ENCODE data around the gene OR4F15. TPM values are rescaled to one million over a fixed set of nuclear protein-coding genes. Genes with fewer than 3 reads are reported as not detected.
"Not testable (repeated sequence)": the region's sequence is repeated elsewhere in the genome, so short reads cannot be mapped to it uniquely, and the experiment has no call there.

The OR4F15 gene, protein sequence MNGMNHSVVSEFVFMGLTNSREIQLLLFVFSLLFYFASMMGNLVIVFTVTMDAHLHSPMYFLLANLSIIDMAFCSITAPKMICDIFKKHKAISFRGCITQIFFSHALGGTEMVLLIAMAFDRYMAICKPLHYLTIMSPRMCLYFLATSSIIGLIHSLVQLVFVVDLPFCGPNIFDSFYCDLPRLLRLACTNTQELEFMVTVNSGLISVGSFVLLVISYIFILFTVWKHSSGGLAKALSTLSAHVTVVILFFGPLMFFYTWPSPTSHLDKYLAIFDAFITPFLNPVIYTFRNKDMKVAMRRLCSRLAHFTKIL
- under 1 TPM in 1 of 10 donors, not detected in 9; 0.10 TPM for polyA plus RNA-seq (ENCODE audit: insufficient read length in 10 of 10)
- long read RNA-seq, donor 1: 0 reads
- long read RNA-seq, donor 2: 0 reads
- long read RNA-seq, donor 3: 0 reads
- long read RNA-seq, donor 4: 0 reads
- long read RNA-seq, donor 5: 0 reads
- long read RNA-seq, donor 6: 0 reads
- long read RNA-seq, donor 7: 0 reads
- long read RNA-seq, donor 8: 0 reads
- long read RNA-seq, donor 9: 0 reads

DNA sequence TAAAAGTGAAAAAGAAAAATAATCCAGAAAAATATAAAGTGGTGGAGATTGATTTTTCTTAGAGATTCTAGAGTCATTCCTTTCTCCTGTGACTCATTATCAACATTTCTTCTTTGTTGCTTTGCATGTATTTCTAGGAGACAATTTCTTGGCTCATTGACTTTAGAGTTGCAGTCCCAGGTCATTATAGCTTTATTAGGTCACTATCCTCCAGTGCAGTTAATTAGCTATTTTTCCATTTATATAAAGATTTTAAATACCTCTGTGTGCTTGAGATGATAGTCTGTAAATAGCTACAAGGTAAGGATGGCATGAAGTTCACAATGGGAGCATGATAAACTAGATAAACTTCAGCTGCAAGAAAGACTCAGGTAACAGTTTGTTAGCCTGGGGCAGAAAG, at the start of gene OR4F15:
Gene OR4F15 (plus strand): TSS at position 301 of the 400 bp plus-strand sequence. CDS start 5,985 bp downstream, outside the sequence.
- no peak for DNase-seq

DNA sequence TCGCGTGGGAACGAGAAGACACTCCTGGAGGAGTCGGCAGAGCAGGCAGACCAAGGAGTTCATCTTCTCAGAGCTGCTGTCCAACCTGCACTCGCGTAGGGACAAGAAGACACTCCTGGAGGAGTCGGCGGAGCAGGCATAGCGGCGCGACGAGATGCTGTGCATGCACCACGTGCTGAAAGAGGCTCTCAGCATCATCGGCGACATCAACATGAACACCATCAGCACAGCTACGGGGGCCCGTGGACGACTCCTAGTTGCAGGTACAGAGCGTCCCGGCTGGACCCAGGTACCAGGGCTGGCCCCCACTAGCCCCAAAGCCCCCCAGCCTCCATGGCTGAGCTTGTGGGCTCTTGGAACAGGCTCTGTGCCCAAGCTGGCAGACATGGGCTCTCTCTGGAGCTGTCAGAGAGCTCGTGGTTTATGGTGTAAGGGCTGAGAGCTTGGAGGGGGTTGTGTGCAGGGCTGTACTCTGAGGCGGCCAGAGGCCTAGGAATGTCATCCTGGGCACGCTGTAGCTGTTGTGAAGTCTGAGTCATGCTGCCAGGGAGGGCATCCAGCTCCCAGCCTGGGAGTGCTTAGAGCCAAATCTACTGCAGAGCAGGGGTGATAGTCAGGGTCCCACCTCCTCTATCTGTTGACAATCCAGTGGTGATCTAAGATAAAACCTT, 47.2 kb upstream of the OR4F15 start:
- not testable (repeated sequence) for DNase-seq

DNA sequence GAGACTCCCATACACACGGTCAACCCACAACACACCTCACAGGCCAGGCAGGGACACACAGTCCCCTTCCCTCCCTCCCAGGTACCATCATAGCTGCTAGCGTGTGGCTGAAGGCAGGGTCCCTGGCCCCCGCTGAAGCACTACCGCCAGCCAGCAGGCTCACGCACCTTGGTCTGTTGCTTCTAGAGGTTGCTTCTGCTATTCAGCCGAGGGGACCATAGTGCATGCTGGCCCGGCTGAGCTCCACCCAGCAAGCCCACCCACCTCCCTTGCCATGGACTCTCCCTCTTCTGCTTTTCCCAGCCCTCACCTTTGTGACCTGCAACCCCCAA, 46.7 kb upstream of the OR4F15 start:
- not testable (repeated sequence) for DNase-seq

- no peak for DNase-seq
These were observed 46.1 kb upstream of the OR4F15 start for GRCh38 chr15:101765772-101766456.

- not testable (repeated sequence) for DNase-seq
These were observed 44.8 kb upstream of the OR4F15 start for GRCh38 chr15:101767083-101767640.

GRCh38 chr15:101772921-101773320, 39.1 kb upstream of the OR4F15 start:
- DNase-seq: no peak

GRCh38 chr15:101773496-101774100, 38.4 kb upstream of the OR4F15 start:
- DNase-seq: no peak

- no peak for DNase-seq
These were observed 36.9 kb upstream of the OR4F15 start for GRCh38 chr15:101775136-101775535.

DNA sequence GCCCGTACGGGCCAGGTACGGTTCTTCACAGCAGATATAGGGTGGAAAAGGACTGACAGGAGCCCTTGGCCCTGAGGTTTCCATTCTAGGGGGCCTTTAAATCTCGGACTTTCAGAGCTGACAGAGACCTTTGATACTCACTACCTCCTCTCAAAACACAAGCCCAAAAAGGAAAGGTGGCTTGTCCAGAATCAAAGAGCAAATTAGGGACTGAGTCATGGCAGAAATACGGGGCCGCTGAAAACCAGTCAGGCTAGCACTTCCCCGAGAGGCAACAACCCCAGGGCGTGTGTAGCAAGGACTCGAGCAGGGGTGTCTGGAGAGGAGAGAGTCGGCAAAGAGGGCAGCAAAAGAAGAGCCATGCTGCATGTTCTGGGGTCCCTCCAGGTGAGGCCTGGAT, 33.4 kb upstream of the OR4F15 start:
- DNase-seq: not testable (repeated sequence)

GRCh38 chr15:101780225-101780624, 31.8 kb upstream of the OR4F15 start:
- peak; percentile 0 to 22 (median 6) for DNase-seq

DNA sequence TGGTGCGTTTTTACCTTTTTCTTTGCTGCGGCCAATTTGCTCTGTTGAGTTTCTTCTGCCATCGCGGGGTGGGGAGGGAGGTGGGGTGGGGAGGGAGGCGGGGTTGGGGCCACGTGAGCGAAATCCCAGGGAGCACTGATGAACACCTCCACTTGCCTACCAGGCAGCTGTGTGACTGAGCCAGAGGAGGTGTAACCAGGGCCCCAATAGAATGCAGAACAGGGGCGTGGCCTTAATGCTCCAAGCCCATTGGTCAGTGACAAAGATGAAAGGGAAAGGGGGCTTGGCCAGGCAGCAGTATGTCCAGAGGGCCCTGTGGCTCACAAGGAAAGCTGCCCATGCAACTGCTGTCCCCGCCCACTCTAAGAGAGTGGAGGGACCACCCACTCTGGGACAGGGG, 30.1 kb upstream of the OR4F15 start:
- DNase-seq: no peak

GRCh38 chr15:101784644-101785043, 27.4 kb upstream of the OR4F15 start:
- DNase-seq: no peak

DNA sequence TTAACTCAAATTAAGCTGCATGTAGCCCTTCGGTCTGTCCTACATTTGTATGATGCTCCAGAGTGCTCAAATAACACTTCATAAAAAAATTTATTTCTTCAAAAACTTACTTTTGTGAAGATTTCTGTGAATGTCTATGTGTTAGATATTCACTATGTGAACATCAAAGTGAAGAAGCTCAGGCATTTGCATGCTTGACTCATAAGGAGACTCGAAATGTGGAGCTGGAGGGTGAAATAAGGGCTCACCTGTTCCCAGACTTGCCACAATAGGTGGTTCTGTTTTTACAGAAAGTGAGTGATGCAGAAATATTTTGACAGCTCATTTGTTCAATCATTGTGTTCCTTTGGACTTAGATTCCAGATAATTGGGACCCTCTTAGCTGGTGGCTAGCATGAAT, 25.6 kb upstream of the OR4F15 start:
- DNase-seq: not testable (repeated sequence)

GRCh38 chr15:101788001-101788400, 24.0 kb upstream of the OR4F15 start:
- not testable (repeated sequence) for DNase-seq

DNA sequence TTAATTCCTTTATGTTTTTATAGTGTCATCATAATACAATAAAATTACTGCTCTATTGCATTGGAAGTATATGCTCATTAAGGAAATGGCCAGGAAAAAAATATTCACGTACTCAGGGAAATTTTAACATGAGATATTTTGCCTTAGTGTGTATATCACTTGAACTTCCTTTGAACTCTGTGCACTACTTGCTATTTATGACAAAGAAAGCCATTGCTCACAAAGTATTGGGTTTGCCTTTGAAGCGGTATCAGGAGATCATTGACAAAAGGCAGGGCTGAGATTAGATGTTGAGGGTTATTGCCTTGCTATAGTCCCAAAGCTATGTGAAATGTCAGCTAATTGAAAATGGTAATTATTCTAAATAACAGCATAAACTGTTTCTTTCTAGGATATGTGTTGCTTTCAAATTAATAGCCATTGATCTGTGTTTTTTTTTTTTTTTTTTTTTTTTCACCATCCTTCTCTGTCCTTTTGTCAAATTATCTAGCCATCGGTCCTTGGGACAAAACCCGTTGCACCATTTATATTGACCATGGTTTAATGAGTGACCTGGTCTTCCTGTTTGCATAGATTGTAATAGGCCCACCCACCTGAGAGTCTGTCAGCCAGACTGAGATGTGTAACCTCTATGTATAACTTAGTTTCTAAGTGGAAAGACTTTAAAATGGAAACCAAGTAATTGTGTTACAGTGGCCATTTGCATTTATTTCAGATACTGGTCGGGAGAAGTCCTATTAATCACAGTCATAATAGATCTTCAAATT, 23.3 kb upstream of the OR4F15 start:
- DNase-seq: not testable (repeated sequence)

DNA sequence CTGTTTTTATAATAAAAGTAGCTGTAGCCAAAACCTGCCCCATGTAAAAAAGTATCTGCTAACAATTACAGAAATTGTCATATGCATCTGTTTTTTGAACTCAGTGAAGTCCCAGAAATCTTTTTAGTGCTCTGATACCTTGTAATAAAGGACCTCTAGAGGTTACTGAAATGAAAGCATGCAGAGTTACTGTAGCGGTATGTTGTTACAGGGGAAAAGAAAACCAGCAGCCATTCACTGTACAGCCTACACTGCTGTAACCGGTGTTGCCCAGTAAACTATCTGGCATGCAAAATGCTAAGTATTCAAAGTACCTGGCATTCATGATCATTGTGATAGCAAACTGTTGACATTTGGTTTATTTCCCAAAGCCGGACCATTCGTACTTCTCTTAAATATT, 21.3 kb upstream of the OR4F15 start:
- DNase-seq: not testable (repeated sequence)

GRCh38 chr15:101793981-101794380, 18.0 kb upstream of the OR4F15 start:
- DNase-seq: not testable (repeated sequence)

DNA sequence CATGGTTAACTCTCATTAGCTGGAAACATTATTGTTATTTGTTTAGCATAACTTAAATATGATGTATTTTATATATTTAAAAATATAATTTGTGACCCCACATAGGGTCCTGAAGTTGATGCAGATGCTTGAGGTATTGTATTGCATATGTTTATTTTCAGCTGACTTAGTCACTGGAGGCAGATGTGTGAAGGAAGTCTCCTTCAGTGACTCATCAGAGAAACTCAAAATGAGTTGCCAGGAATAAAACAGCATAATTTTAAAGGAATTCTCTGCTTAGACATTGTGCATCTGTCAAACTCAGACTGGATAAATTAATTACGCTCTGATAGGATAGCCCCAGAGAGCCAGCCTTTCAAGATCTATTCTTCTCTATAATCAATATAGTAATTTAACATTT, 16.5 kb upstream of the OR4F15 start:
- peak in 1 of 3 donors; percentile 41 for DNase-seq

- DNase-seq: no peak
These were observed 12.3 kb upstream of the OR4F15 start for GRCh38 chr15:101799665-101800064.

- DNase-seq: no peak
These were observed 11.0 kb upstream of the OR4F15 start for GRCh38 chr15:101801048-101801447.

DNA sequence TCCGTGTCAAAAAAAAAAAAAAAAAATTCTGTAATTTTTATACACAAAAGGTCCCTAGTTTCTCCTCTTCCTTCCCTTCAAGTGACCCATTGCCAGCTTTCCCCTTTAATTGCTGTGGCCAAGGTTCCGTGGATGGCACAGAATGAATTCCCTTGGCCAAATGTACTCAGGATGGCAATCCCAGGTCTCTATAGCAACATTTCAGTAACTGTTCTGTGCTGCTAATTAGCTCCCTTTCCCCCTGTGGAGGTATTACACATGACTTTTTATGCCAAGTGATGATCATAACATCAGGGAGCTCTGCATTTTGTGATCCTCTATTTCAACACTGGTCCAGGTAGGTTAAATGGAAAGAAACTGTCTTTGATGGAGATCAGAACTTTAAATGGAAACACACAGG, 8.8 kb upstream of the OR4F15 start, which contains the start of gene OR4F6:
Gene OR4F6 (plus strand): TSS at position 301 of the 400 bp plus-strand sequence. CDS start 2,211 bp downstream, outside the sequence.
- no peak for DNase-seq
